Fibroblast of lung (primary cell): ENCODE results near the gene ELFN1.

Source experiments
- EZH2 ChIP-seq: IDR thresholded peaks from 2 replicates; pipeline ENCODE4 v1.5.1; 2012; ENCODE audit warnings: low read length, control low read depth, mild to moderate bottlenecking; ENCODE audit errors: missing control alignments
- TF ChIP-seq, protein P1 (sequence below), 2 donors: IDR thresholded peaks in 1 of 2; conservative IDR thresholded peaks in 1 of 2; 1 replicate in 1 of 2; 2 replicates in 1 of 2; pipeline ENCODE4 v1.5.1; 2011 to 2012; ENCODE audit warnings: low read length in 2 of 2, control low read depth in 1 of 2, inconsistent platforms in 1 of 2, low read depth in 1 of 2, mild to moderate bottlenecking in 1 of 2

GRCh38 chr7:1748076-1748838 is 78.2 kb downstream of the ELFN1 start:
- TF ChIP-seq, protein P1, sequence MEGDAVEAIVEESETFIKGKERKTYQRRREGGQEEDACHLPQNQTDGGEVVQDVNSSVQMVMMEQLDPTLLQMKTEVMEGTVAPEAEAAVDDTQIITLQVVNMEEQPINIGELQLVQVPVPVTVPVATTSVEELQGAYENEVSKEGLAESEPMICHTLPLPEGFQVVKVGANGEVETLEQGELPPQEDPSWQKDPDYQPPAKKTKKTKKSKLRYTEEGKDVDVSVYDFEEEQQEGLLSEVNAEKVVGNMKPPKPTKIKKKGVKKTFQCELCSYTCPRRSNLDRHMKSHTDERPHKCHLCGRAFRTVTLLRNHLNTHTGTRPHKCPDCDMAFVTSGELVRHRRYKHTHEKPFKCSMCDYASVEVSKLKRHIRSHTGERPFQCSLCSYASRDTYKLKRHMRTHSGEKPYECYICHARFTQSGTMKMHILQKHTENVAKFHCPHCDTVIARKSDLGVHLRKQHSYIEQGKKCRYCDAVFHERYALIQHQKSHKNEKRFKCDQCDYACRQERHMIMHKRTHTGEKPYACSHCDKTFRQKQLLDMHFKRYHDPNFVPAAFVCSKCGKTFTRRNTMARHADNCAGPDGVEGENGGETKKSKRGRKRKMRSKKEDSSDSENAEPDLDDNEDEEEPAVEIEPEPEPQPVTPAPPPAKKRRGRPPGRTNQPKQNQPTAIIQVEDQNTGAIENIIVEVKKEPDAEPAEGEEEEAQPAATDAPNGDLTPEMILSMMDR (conservative IDR thresholded peaks at IDR 0.05 in 1 of 2, IDR thresholded peaks at IDR 0.05 in 1 of 2; ENCODE audit: low read depth in 1 of 2, low read length in 2 of 2) = no peak
- no peak for TF ChIP-seq EZH2
